H1 (cell line): ENCODE measurements around the gene SERPINA12. TPM values are rescaled to one million over a fixed set of nuclear protein-coding genes. Genes with fewer than 3 reads are reported as not detected.

Experiments used
- CTCF ChIA-PET: fragments of 300-600 bp; sonication (Branson Sonifier 250); formaldehyde crosslinking; loops from one replicate; lab custom pipeline; 2021; ENCODE audit not compliant: partially characterized antibody; lab: Charles Lee
- POLR2A ChIA-PET: fragments of 300-600 bp; sonication (Branson Sonifier 250); formaldehyde crosslinking; loops from one replicate; lab custom pipeline; 2021; ENCODE audit warnings: inconsistent platforms; ENCODE audit not compliant: partially characterized antibody; lab: Charles Lee
- DNase-seq, 2 experiments: peaks; one replicate each; pipeline versions ENCODE4 v3.0.0 to v3.0.0-alpha.2; 2010 to 2022; ENCODE audit warnings: low spot score in 2 of 2, low read depth in 1 of 2, mixed read lengths in 1 of 2
- FAIRE-seq: peaks from 2 replicates; lab custom pipeline; 2011; peaks lifted over from hg19 to GRCh38; lab: Jason Lieb, UNC
- H2AFZ ChIP-seq: 2 replicates; pipeline ENCODE4 v1.8.1; 2012; ENCODE audit warnings: low read length, inconsistent platforms
- H2AK5ac ChIP-seq: 2 replicates; pipeline ENCODE4 v1.6.1; 2013; ENCODE audit warnings: low read depth, low read length
- H2BK120ac ChIP-seq: replicated peaks from 2 replicates; pipeline ENCODE3; 2013; ENCODE audit warnings: low read depth, low read length, inconsistent platforms
- H2BK12ac ChIP-seq: 2 replicates; pipeline ENCODE4 v1.6.1; 2013; ENCODE audit warnings: low read depth, low read length
- H2BK15ac ChIP-seq: 2 replicates; pipeline ENCODE4 v1.6.1; 2013; ENCODE audit warnings: low read length
- H2BK20ac ChIP-seq: 2 replicates; pipeline ENCODE4 v1.6.1; 2013; ENCODE audit warnings: low read length
- H2BK5ac ChIP-seq: 2 replicates; pipeline ENCODE4 v1.6.1; 2013; ENCODE audit warnings: low read depth, low read length
- H3K14ac ChIP-seq: 2 replicates; pipeline ENCODE4 v1.6.1; 2013; ENCODE audit warnings: inconsistent platforms; ENCODE audit not compliant: insufficient read length
- H3K18ac ChIP-seq: 2 replicates; pipeline ENCODE4 v1.6.1; 2013; ENCODE audit warnings: low read length; ENCODE audit errors: extremely low read depth
- H3K23ac ChIP-seq: 2 replicates; pipeline ENCODE4 v1.6.1; 2013; ENCODE audit warnings: inconsistent platforms; ENCODE audit not compliant: insufficient read length
- H3K23me2 ChIP-seq: 2 replicates; pipeline ENCODE4 v1.6.1; 2013; ENCODE audit warnings: low read depth, low read length
- H3K27ac ChIP-seq: 2 replicates; pipeline ENCODE4 v1.6.1; 2011; ENCODE audit warnings: low read depth, low read length, inconsistent platforms
- H3K27me3 ChIP-seq, 4 experiments: replicated peaks in 1 of 4; 1 replicate in 1 of 4; 2 replicates in 3 of 4; pipeline versions ENCODE4 v1.6.1 to v1.8.1; 2011 to 2013; ENCODE audit warnings: low read length in 3 of 4, mild to moderate bottlenecking in 3 of 4, inconsistent platforms in 2 of 4, mixed read lengths in 2 of 4, moderate library complexity in 1 of 4; ENCODE audit not compliant: control insufficient read depth in 3 of 4, insufficient read depth in 3 of 4; ENCODE audit errors: extremely low read depth in 1 of 4
- H3K36me3 ChIP-seq, 4 experiments: 2 replicates each; pipeline versions ENCODE4 v1.6.1 to v1.8.1; 2011 to 2013; ENCODE audit warnings: mild to moderate bottlenecking in 4 of 4, low read length in 3 of 4, moderate library complexity in 2 of 4, control low read depth in 1 of 4, inconsistent platforms in 1 of 4; ENCODE audit not compliant: insufficient read depth in 4 of 4, control insufficient read depth in 2 of 4
- H3K4ac ChIP-seq: replicated peaks from 2 replicates; pipeline ENCODE3; 2013; ENCODE audit warnings: low read length, low read depth, mixed read lengths, inconsistent platforms; ENCODE audit not compliant: insufficient read length
- H3K4me1 ChIP-seq, 4 experiments: replicated peaks in 1 of 4; 1 replicate in 1 of 4; 2 replicates in 3 of 4; pipeline versions ENCODE4 v1.6.1 to v1.8.1; 2011 to 2013; ENCODE audit warnings: low read length in 3 of 4, inconsistent platforms in 2 of 4, mixed read lengths in 1 of 4; ENCODE audit not compliant: insufficient read depth in 4 of 4, control insufficient read depth in 3 of 4
- H3K4me2 ChIP-seq, 2 experiments: 2 replicates each; pipeline versions ENCODE4 v1.6.1 to v1.8.1; 2011 to 2013; ENCODE audit warnings: low read depth in 2 of 2, low read length in 2 of 2, control low read depth in 1 of 2, inconsistent platforms in 1 of 2, mild to moderate bottlenecking in 1 of 2; ENCODE audit not compliant: insufficient read depth in 1 of 2
- H3K4me3 ChIP-seq, 4 experiments: fragments of 200-600, 300-600 bp in 1 of 4; sonication (generic), shearing (Covaris generic), sonication (Bioruptor Twin) in 1 of 4; 2 replicates each; pipeline versions ENCODE4 v1.5.1 to v1.8.1; 2011 to 2016; ENCODE audit warnings: low read length in 4 of 4, low read depth in 3 of 4, control low read depth in 2 of 4, inconsistent platforms in 2 of 4, mild to moderate bottlenecking in 2 of 4, mixed read lengths in 1 of 4, moderate library complexity in 1 of 4; ENCODE audit not compliant: insufficient read depth in 2 of 4; ENCODE audit errors: extremely low read depth in 1 of 4
- H3K56ac ChIP-seq: replicated peaks from 2 replicates; pipeline ENCODE3; 2013; ENCODE audit warnings: low read depth, mild to moderate bottlenecking, mixed read lengths, low read length, inconsistent platforms; ENCODE audit not compliant: insufficient read length
- H3K79me1 ChIP-seq: 2 replicates; pipeline ENCODE4 v1.6.1; 2013; ENCODE audit warnings: low read depth, low read length, control low read depth
- H3K79me2 ChIP-seq, 2 experiments: 2 replicates each; pipeline versions ENCODE4 v1.6.1 to v1.8.1; 2012 to 2013; ENCODE audit warnings: low read length in 2 of 2, mild to moderate bottlenecking in 2 of 2, inconsistent platforms in 1 of 2; ENCODE audit not compliant: insufficient read depth in 2 of 2, control insufficient read depth in 1 of 2
- H3K9ac ChIP-seq, 4 experiments: replicated peaks in 1 of 4; 1 replicate in 1 of 4; 2 replicates in 3 of 4; pipeline versions ENCODE4 v1.6.1 to v1.8.1; 2011 to 2013; ENCODE audit warnings: low read depth in 3 of 4, low read length in 3 of 4, control low read depth in 2 of 4, mild to moderate bottlenecking in 2 of 4, moderate library complexity in 2 of 4, inconsistent platforms in 1 of 4; ENCODE audit errors: extremely low read depth in 1 of 4
- H3K9me3 ChIP-seq, 2 experiments: 2 replicates each; pipeline versions ENCODE4 v1.6.1 to v1.8.1; 2012 to 2013; ENCODE audit warnings: mild to moderate bottlenecking in 2 of 2, moderate library complexity in 2 of 2, control low read depth in 1 of 2, inconsistent platforms in 1 of 2, low read depth in 1 of 2, low read length in 1 of 2, mixed read lengths in 1 of 2; ENCODE audit not compliant: insufficient read depth in 2 of 2
- H4K20me1 ChIP-seq, 2 experiments: replicated peaks in 1 of 2; 2 replicates each; pipeline versions ENCODE3 to v1.8.1; 2011 to 2013; ENCODE audit warnings: inconsistent platforms in 2 of 2, low read length in 2 of 2, mild to moderate bottlenecking in 1 of 2; ENCODE audit not compliant: insufficient read depth in 2 of 2, control insufficient read depth in 1 of 2
- H4K5ac ChIP-seq: 2 replicates; pipeline ENCODE4 v1.6.1; 2013; ENCODE audit warnings: low read length, low read depth, mixed read lengths, inconsistent platforms; ENCODE audit not compliant: insufficient read length
- H4K8ac ChIP-seq: 2 replicates; pipeline ENCODE4 v1.8.0; 2013; ENCODE audit warnings: mild to moderate bottlenecking, moderate library complexity, low read length, inconsistent platforms; ENCODE audit not compliant: insufficient read depth; ENCODE audit errors: extremely low read depth
- H4K91ac ChIP-seq: replicated peaks from 2 replicates; pipeline ENCODE3; 2013; ENCODE audit warnings: low read length, mixed read lengths, inconsistent platforms; ENCODE audit not compliant: insufficient read length
- ATF3 ChIP-seq: IDR thresholded peaks from 2 replicates; pipeline ENCODE4 v1.6.1; 2011; ENCODE audit warnings: low read depth, mild to moderate bottlenecking, low read length; ENCODE audit not compliant: insufficient read depth
- BCL11A ChIP-seq, 2 experiments: IDR thresholded peaks; one replicate each; pipeline ENCODE4 v1.6.1; 2011; ENCODE audit warnings: low read depth in 2 of 2, low read length in 2 of 2, mild to moderate bottlenecking in 2 of 2
- BRCA1 ChIP-seq: IDR thresholded peaks from 2 replicates; pipeline ENCODE4 v1.6.1; 2012; ENCODE audit warnings: low read depth, low read length, improper control_type of control experiment
- CEBPB ChIP-seq: IDR thresholded peaks from 2 replicates; pipeline ENCODE4 v1.6.1; 2012; ENCODE audit warnings: low read depth, low read length
- GABPA ChIP-seq: IDR thresholded peaks from 2 replicates; pipeline ENCODE4 v1.6.1; 2011; ENCODE audit warnings: mild to moderate bottlenecking, low read length, moderate library complexity, borderline replicate concordance; ENCODE audit not compliant: insufficient read depth
- HDAC2 ChIP-seq, 2 experiments: fragments of 300-600 bp in 1 of 2; sonication (generic) in 1 of 2; IDR thresholded peaks; 2 replicates each; pipeline ENCODE4 v1.6.1; 2011 to 2012; ENCODE audit warnings: low read depth in 2 of 2, low read length in 2 of 2, mild to moderate bottlenecking in 2 of 2, moderate library complexity in 2 of 2, borderline replicate concordance in 1 of 2, inconsistent platforms in 1 of 2
- KDM5A ChIP-seq: fragments of 200-600 bp; IDR thresholded peaks from 2 replicates; pipeline ENCODE4 v1.7.1; 2012; ENCODE audit warnings: mild to moderate bottlenecking, low read length, inconsistent platforms, mixed read lengths
- RNF2 ChIP-seq: fragments of 200-900, 300-1000 bp; sonication (generic); IDR thresholded peaks from 2 replicates; pipeline ENCODE4 v1.7.1; 2016; ENCODE audit warnings: borderline replicate concordance, low read depth, mild to moderate bottlenecking, antibody characterized with exemption, low read length; ENCODE audit not compliant: poor library complexity, severe bottlenecking; ENCODE audit errors: missing control alignments
- SIX5 ChIP-seq: IDR thresholded peaks from 2 replicates; pipeline ENCODE4 v1.6.1; 2011; ENCODE audit warnings: mild to moderate bottlenecking, low read depth, low read length
- SRF ChIP-seq: IDR thresholded peaks from 2 replicates; pipeline ENCODE4 v1.6.1; 2011; ENCODE audit warnings: mild to moderate bottlenecking, low read depth, low read length, moderate library complexity
- TAF7 ChIP-seq: optimal IDR thresholded peaks from 2 replicates; pipeline ENCODE3; 2011; ENCODE audit warnings: low read depth, mild to moderate bottlenecking, inconsistent platforms, low read length, moderate library complexity, borderline replicate concordance
- TBP ChIP-seq: IDR thresholded peaks from 2 replicates; pipeline ENCODE4 v1.6.1; 2011; ENCODE audit warnings: low read depth, low read length, improper control_type of control experiment
- WGBS, 2 experiments: shearing (Covaris generic) in 1 of 2; methylation state at CpG; one replicate each; pipeline versions ENCODE4 v1.1.6 to v1.1.7; 2013 to 2015; ENCODE audit warnings: low lambda C conversion rate in 2 of 2, mixed read lengths in 2 of 2, inconsistent platforms in 1 of 2, low coverage in 1 of 2, missing lambda C conversion rate in 1 of 2; ENCODE audit not compliant: insufficient replicate concordance in 2 of 2, insufficient coverage in 1 of 2, insufficient read length in 1 of 2; ENCODE audit errors: extremely low coverage in 1 of 2, missing lambda C conversion rate in 1 of 2; 5-methylcytosine and 5-hydroxymethylcytosine counted together
- polyA plus RNA-seq, 7 experiments: library from polyadenylated mRNA; depleted of rRNA in 3 of 7; stranded (reverse) in 5 of 7; unstranded in 2 of 7; fragments of >200 nt in 5 of 7; fragments of 200-250 nt in 2 of 7; gene quantifications; 1 replicate in 5 of 7; 2 replicates in 1 of 7; 4 replicates in 1 of 7; pipeline versions ENCODE4 v1.2.1 to v1.2.3, GENCODE V29; 2011 to 2013; ENCODE audit warnings: missing spikeins in 2 of 7, mixed read lengths in 2 of 7
- total RNA-seq: library from RNA; stranded (reverse); fragmentation: NEBNext Ultra II Directional; extraction: Animal tissue kit (Norgen Biotek cat#: 25700); gene quantifications from 2 replicates; pipeline ENCODE4 v1.2.1, GENCODE V29; 2021

The SERPINA12 gene
- total and polyA plus RNA-seq, 2 of the 8 experiments (the other 6 are each of a cell fraction or from before 2014, with no cell fraction given), result not detected

- 90% methylated on average over 3 of the region's 3 CpGs; no CpG with 5 or more reads in 1 of the 2 experiments for WGBS, 2 experiments
Measured at GRCh38 chr14:94524093-94524492, 14.8 kb upstream of the SERPINA12 start.

More at GRCh38 chr14:94524093-94524492, 14.8 kb upstream of the SERPINA12 start:
- Histone ChIP-seq H2BK15ac (no peak overlapping the region), H4K20me1 (peaks cover 0 to 1% of the 10 kb centered on the region in 2 experiments), H3K23me2 (peaks cover 11% of the 10 kb centered on the region; the same call in 1 of the 2 replicates), H3K79me2 (no peaks in the 10 kb centered on the region), H3K14ac (no peak overlapping the region), H2BK5ac (no peak overlapping the region), H3K4me1 (no peaks in the 10 kb centered on the region), H3K4ac (no peak overlapping the region), H4K5ac (no peak overlapping the region), H2AFZ (no peak overlapping the region), H3K9ac (no peak overlapping the region), H3K56ac (no peak overlapping the region), H3K18ac (no peak overlapping the region), H2BK12ac (no peak overlapping the region), H3K36me3 (no peaks in the 10 kb centered on the region), H2BK120ac (no peak overlapping the region), H3K23ac (no peak overlapping the region), H2AK5ac (no peak overlapping the region), H3K27me3 (no peaks in the 10 kb centered on the region), H3K4me3 (no peak overlapping the region), H2BK20ac (no peak overlapping the region), H3K9me3 (peaks cover 0 to 3% of the 10 kb centered on the region in 2 experiments; a peak in 1 of 4 replicates), H3K4me2 (no peak overlapping the region), H3K27ac (no peak overlapping the region), H3K79me1 (no peaks in the 10 kb centered on the region), H4K8ac (no peak overlapping the region), H4K91ac (no peak overlapping the region)
- no peak for FAIRE-seq
- TF ChIP-seq HDAC2 (IDR thresholded peaks at IDR 0.05; ENCODE audit: borderline replicate concordance in 1 of 2, low read depth in 2 of 2, low read length in 2 of 2) (no peak), KDM5A (no peak), BRCA1 (no peak), TAF7 (no peak), RNF2 (no peak), TBP (no peak), SRF (no peak), CEBPB (no peak), GABPA (no peak), ATF3 (no peak), BCL11A (IDR thresholded peaks at IDR 0.05; ENCODE audit: low read depth in 2 of 2, low read length in 2 of 2) (no peak), SIX5 (no peak)
- ChIA-PET CTCF (no interaction called here), POLR2A (interaction anchor here (1.2 kb wide), 1 partner anchor 74 kb away, joined by 4 read pairs; no protein-coding TSS in a partner anchor)
- no peak for DNase-seq
